Measurements from ENCODE around the gene BIRC5. TPM values are rescaled to one million over a fixed set of nuclear protein-coding genes. Genes with fewer than 3 reads are reported as not detected.

BIRC5 gene
- total RNA-seq, 1 donor from 2014 or later = 12.3 TPM

DNA sequence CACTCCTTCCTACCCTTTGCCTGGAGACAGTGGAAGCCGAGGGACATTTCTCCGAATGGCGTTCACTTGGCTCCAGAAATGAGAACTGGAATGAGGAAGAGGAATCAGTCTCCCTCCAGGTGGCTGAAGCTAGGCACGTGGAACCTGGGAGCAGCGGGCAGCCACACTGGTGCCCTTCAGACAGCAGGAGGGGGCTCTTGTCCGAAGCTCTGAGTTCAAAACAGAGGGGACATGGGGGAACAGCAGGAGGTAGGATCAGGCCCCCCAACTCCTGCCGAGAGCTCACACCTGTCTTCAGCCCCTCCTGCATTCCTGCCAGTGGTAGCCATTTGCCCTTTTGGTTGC lies 58.8 kb downstream of the BIRC5 start:
- H3K4me3 Mint-ChIP-seq (ENCODE audit: unreplicated experiment) = no peak overlapping the region
- DNase-seq (ENCODE audit: extremely low spot score, unreplicated experiment) = no peak
- no peak for TF ChIP-seq CTCF (IDR thresholded peaks at IDR 0.05)
- H3K9me3 Mint-ChIP-seq (ENCODE audit: unreplicated experiment) = no peaks in the 10 kb centered on the region
- H3K4me1 Mint-ChIP-seq (ENCODE audit: unreplicated experiment) = peaks cover 33% of the 10 kb centered on the region
- no peak overlapping the region for H3K27ac Mint-ChIP-seq (ENCODE audit: unreplicated experiment)
- H3K36me3 Mint-ChIP-seq (ENCODE audit: unreplicated experiment) = no peaks in the 10 kb centered on the region
- H3K27me3 Mint-ChIP-seq (ENCODE audit: unreplicated experiment) = peaks cover 7% of the 10 kb centered on the region

DNA sequence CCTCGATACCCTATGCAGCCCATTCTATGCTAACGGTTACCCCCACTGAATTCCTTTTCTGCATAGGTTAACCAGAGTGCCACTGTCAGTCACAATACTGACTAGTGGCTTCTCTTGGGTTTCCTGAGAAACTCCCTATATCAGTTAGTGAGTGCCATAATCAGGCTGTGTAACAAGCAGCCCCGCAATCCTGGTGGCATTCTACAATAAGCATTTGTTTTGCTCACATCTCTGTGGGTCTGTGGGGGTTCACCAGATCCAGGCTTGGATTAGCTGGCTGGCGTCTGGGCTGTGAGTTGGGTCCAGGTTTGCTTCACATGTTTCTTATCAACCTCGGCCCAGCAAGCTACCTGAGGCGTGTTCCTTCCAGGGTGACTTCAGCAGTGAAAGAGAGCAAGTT lies 59.8 kb downstream of the BIRC5 start:
- Mint-ChIP-seq H3K4me1 (ENCODE audit: unreplicated experiment) (peaks cover 25% of the 10 kb centered on the region), H3K27ac (ENCODE audit: unreplicated experiment) (no peak overlapping the region), H3K27me3 (ENCODE audit: unreplicated experiment) (peaks cover 7% of the 10 kb centered on the region), H3K4me3 (ENCODE audit: unreplicated experiment) (no peak overlapping the region), H3K36me3 (ENCODE audit: unreplicated experiment) (no peaks in the 10 kb centered on the region), H3K9me3 (ENCODE audit: unreplicated experiment) (no peaks in the 10 kb centered on the region)
- TF ChIP-seq CTCF (IDR thresholded peaks at IDR 0.05) = no peak
- no peak for DNase-seq (ENCODE audit: extremely low spot score, unreplicated experiment)

Other genes with a start within 250 kb of the BIRC5 start
- 31.2 and 32.6 TPM in 2 replicates for gene TMC6, start 85.5 kb upstream of the BIRC5 start, total RNA-seq
- 0.40 and 0.99 TPM in 2 replicates for gene TMC8, start 83.5 kb upstream of the BIRC5 start, total RNA-seq
- gene C17orf99, start 67.9 kb upstream of the BIRC5 start, total RNA-seq = not detected in 2 replicates
- gene SYNGR2, start 45.7 kb upstream of the BIRC5 start, total RNA-seq = 43.2 and 48.6 TPM in 2 replicates
- gene TK1, start 27.2 kb upstream of the BIRC5 start, total RNA-seq = 16.0 and 16.2 TPM in 2 replicates
- gene AFMID, start 26.9 kb upstream of the BIRC5 start, total RNA-seq = 33.7 and 35.1 TPM in 2 replicates
- not detected in 2 replicates for gene TMEM235, start 17.4 kb downstream of the BIRC5 start, total RNA-seq
- gene SOCS3, start 145.8 kb downstream of the BIRC5 start, total RNA-seq = 79.1 and 86.4 TPM in 2 replicates
- 52.7 and 53.0 TPM in 2 replicates for gene PGS1, start 164.4 kb downstream of the BIRC5 start, total RNA-seq